ENCODE results near the gene PLA2G6.

GRCh38 chr22:38190581-38190980 is 9.0 kb upstream of the PLA2G6 start:
- no peak for TF ChIP-seq CTCF (conservative IDR thresholded peaks at IDR 0.05; ENCODE audit: low read depth, low read length)
- TF ChIP-seq EZH2phosphoT487 (IDR thresholded peaks at IDR 0.05; ENCODE audit: borderline replicate concordance, low read length) = no peak
- TF ChIP-seq EZH2 (IDR thresholded peaks at IDR 0.05; ENCODE audit: low read length, unreplicated experiment) = no peak

Measured in PC-3 (cell line).